Peyer's patch (tissue), 4 donors: ENCODE data around the gene LMF2. TPM values are rescaled to one million over a fixed set of nuclear protein-coding genes. Genes with fewer than 3 reads are reported as not detected.

ENCODE experiments used
- DNase-seq, 3 donors: peaks; one replicate each; pipeline ENCODE4 v3.0.0-alpha.2; 2017 to 2019
- H3K27ac ChIP-seq, 4 donors: fragments of 200-600 bp; sonication (generic); one replicate each; pipeline ENCODE4 v1.5.1; 2016 to 2019
- H3K27me3 ChIP-seq, 2 donors: fragments of 200-600 bp; sonication (generic); one replicate each; pipeline ENCODE4 v1.5.1; 2019
- H3K36me3 ChIP-seq, 3 donors: fragments of 200-600 bp; sonication (generic); one replicate each; pipeline ENCODE4 v1.5.1; 2016 to 2019
- H3K4me1 ChIP-seq, 4 donors: fragments of 200-600 bp; sonication (generic); one replicate each; pipeline ENCODE4 v1.5.1; 2016 to 2019
- H3K4me3 ChIP-seq, 4 donors: fragments of 200-600 bp; sonication (generic); 1 replicate in 3 of 4; 2 replicates in 1 of 4; pipeline ENCODE4 v1.5.1; 2016 to 2019; ENCODE audit warnings: mild to moderate bottlenecking in 1 of 4
- H3K9me3 ChIP-seq, 4 donors: fragments of 200-600 bp; sonication (generic); one replicate each; pipeline ENCODE4 v1.5.1; 2016 to 2019; ENCODE audit warnings: mild to moderate bottlenecking in 1 of 4
- POLR2A ChIP-seq, 2 donors: fragments of 450-650 bp; IDR thresholded peaks; one replicate each; pipeline ENCODE4 v1.5.1; 2017; ENCODE audit warnings: antibody characterized with exemption in 2 of 2, mild to moderate bottlenecking in 2 of 2, moderate library complexity in 2 of 2
- total RNA-seq, 4 donors: library from RNA; depleted of rRNA; stranded (reverse); fragments of >200 nt; gene quantifications; one replicate each; pipeline ENCODE4 v1.1.0, GENCODE V29; 2016
- TF ChIP-seq, protein P1 (sequence below), 6 experiments: fragments of 450-650 bp in 4 of 6; fragments of 200-600 bp in 2 of 6; sonication (generic) in 1 of 6; IDR thresholded peaks; one replicate each; pipeline ENCODE4 v1.5.1; 2017 to 2019; ENCODE audit warnings: antibody characterized with exemption in 6 of 6, mild to moderate bottlenecking in 3 of 6, moderate library complexity in 1 of 6

Gene LMF2
- total RNA-seq, 4 donors from 2014 or later, result 68.5 to 94.9 (median 83.3) TPM

GRCh38 chr22:50516068-50516467 is 8.6 kb upstream of the LMF2 start:
- DNase-seq, result no peak
- Histone ChIP-seq H3K36me3 (peaks cover 0 to 46% (median 0%) of the 10 kb centered on the region in 3 donors), H3K27me3 (no peaks in the 10 kb centered on the region), H3K4me1 (no peaks in the 10 kb centered on the region), H3K4me3 (no peak overlapping the region), H3K9me3 (no peaks in the 10 kb centered on the region), H3K27ac (no peak overlapping the region)
- no peak for TF ChIP-seq POLR2A (IDR thresholded peaks at IDR 0.05)
- TF ChIP-seq, protein P1, sequence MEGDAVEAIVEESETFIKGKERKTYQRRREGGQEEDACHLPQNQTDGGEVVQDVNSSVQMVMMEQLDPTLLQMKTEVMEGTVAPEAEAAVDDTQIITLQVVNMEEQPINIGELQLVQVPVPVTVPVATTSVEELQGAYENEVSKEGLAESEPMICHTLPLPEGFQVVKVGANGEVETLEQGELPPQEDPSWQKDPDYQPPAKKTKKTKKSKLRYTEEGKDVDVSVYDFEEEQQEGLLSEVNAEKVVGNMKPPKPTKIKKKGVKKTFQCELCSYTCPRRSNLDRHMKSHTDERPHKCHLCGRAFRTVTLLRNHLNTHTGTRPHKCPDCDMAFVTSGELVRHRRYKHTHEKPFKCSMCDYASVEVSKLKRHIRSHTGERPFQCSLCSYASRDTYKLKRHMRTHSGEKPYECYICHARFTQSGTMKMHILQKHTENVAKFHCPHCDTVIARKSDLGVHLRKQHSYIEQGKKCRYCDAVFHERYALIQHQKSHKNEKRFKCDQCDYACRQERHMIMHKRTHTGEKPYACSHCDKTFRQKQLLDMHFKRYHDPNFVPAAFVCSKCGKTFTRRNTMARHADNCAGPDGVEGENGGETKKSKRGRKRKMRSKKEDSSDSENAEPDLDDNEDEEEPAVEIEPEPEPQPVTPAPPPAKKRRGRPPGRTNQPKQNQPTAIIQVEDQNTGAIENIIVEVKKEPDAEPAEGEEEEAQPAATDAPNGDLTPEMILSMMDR (IDR thresholded peaks at IDR 0.05), result no peak

DNA sequence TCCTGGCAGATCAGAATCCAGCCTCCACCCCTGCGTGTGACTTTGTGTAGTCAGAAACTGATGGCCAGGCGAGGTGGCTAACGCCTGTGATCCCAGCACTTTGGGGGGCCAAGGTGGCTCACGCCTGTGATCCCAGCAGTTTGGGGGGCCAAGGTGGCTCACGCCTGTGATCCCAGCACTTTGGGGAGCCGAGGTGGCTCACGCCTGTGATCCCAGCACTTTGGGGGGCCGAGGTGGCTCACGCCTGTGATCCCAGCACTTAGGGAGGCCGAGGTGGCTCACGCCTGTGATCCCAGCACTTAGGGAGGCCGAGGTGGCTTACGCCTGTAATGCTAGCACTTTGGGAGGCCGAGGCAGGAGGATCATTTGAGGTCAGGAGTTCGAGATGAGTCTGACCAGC is 5.7 kb upstream of the LMF2 start:
- TF ChIP-seq, protein P1 (IDR thresholded peaks at IDR 0.05), result no peak
- no peak for TF ChIP-seq POLR2A (IDR thresholded peaks at IDR 0.05)
- no peak for DNase-seq
- H3K9me3 ChIP-seq, result no peaks in the 10 kb centered on the region
- H3K4me1 ChIP-seq, result peaks cover 0 to 12% (median 0%) of the 10 kb centered on the region in 4 donors
- no peak overlapping the region for H3K4me3 ChIP-seq
- H3K27ac ChIP-seq, result no peak overlapping the region
- peaks cover 0 to 24% (median 0%) of the 10 kb centered on the region in 3 donors for H3K36me3 ChIP-seq
- H3K27me3 ChIP-seq, result no peaks in the 10 kb centered on the region

DNA sequence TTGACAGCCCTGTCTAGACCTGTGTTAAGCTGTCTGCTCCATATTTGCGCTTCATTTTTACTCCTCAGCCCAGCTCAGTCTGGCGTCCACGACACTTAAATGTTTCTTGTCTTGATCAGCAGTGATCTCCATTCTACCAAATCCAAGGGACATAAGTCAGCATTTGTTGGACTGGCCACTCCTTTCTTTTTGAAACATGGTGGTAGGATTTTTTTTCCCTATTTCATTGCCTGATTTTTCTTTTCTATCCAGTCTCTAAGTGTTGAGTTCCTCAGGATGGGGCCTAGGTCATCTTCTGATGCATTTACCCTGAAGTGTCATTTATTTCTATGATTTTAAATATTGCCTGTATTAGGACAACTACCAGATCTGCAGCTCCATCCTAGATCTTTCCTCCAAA is 1.4 kb upstream of the LMF2 start:
- Histone ChIP-seq H3K9me3 (no peaks in the 10 kb centered on the region), H3K27me3 (no peaks in the 10 kb centered on the region), H3K27ac (peak overlapping the region; percentile 89 to 98 (median 93)), H3K36me3 (peaks cover 0 to 25% (median 0%) of the 10 kb centered on the region in 3 donors), H3K4me3 (peak overlapping the region in 3 of 4 donors; percentile 64 to 83 (median 81)), H3K4me1 (peaks cover 0 to 35% (median 8%) of the 10 kb centered on the region in 4 donors)
- no peak for TF ChIP-seq POLR2A (IDR thresholded peaks at IDR 0.05)
- TF ChIP-seq, protein P1 (IDR thresholded peaks at IDR 0.05), result no peak
- DNase-seq, result no peak

GRCh38 chr22:50507991-50508884 is 736 bp upstream of the LMF2 start, which contains the start of gene NCAPH2:
Gene NCAPH2, plus strand, starts transcription at chr22:50508224. Its CDS starts 114 bp downstream, at chr22:50508338.
- peak within 1 kb of the TSS; percentile 70 to 100 (median 91) for H3K4me3 ChIP-seq
- H3K36me3 ChIP-seq, result peaks cover 0 to 31% (median 0%) of the 10 kb centered on the region in 3 donors
- H3K4me1 ChIP-seq, result peaks cover 0 to 35% (median 8%) of the 10 kb centered on the region in 4 donors
- peak in 2 of 3 donors; percentile 94 to 98 for DNase-seq
- no peaks in the 10 kb centered on the region for H3K27me3 ChIP-seq
- TF ChIP-seq, protein P1 (IDR thresholded peaks at IDR 0.05), result peak in 2 of 6 experiments; percentile 14 to 23
- TF ChIP-seq POLR2A (IDR thresholded peaks at IDR 0.05), result peak; percentile 62 to 78
- H3K9me3 ChIP-seq, result no peaks in the 10 kb centered on the region
- peak within 1 kb of the TSS; percentile 93 to 98 (median 94) for H3K27ac ChIP-seq

- H3K36me3 ChIP-seq, result peaks cover 0 to 44% (median 0%) of the 10 kb centered on the region in 3 donors
- H3K27me3 ChIP-seq, result no peaks in the 10 kb centered on the region
- H3K4me1 ChIP-seq, result peaks cover 0 to 35% (median 8%) of the 10 kb centered on the region in 4 donors
- DNase-seq, result no peak
- H3K9me3 ChIP-seq, result no peaks in the 10 kb centered on the region
- H3K27ac ChIP-seq, result peak overlapping the region; percentile 76 to 98 (median 93)
- no peak for TF ChIP-seq POLR2A (IDR thresholded peaks at IDR 0.05)
- TF ChIP-seq, protein P1 (IDR thresholded peaks at IDR 0.05), result no peak
- peak overlapping the region; percentile 67 to 100 (median 90) for H3K4me3 ChIP-seq
Measured at GRCh38 chr22:50506611-50507420, 686 bp downstream of the LMF2 start.
